ENCODE data around the gene PLCB3. TPM values are rescaled to one million over a fixed set of nuclear protein-coding genes. Genes with fewer than 3 reads are reported as not detected.

PLCB3 gene
- total RNA-seq, 1 donor: 25.3 TPM

GRCh38 chr11:64264371-64264852 is 13.1 kb downstream of the PLCB3 start:
- peaks cover 47% of the 10 kb centered on the region for H3K36me3 ChIP-seq (ENCODE audit: insufficient read depth, low read length)

GRCh38 chr11:64265176-64266160 is 14.1 kb downstream of the PLCB3 start:
- peaks cover 31% of the 10 kb centered on the region for H3K4me1 ChIP-seq (ENCODE audit: insufficient read depth, low read length)
- no peaks in the 10 kb centered on the region for H4K20me1 ChIP-seq (ENCODE audit: insufficient read depth, low read length)
- no peak overlapping the region for H3K4me3 ChIP-seq (ENCODE audit: insufficient read depth, low read length)
- no peaks in the 10 kb centered on the region for H3K9me3 ChIP-seq (ENCODE audit: low read depth, low read length)
- peaks cover 41% of the 10 kb centered on the region for H3K36me3 ChIP-seq (ENCODE audit: insufficient read depth, low read length)
- no peak overlapping the region for H3K4me2 ChIP-seq (ENCODE audit: insufficient read depth, low read length)
- no peak overlapping the region for H2AFZ ChIP-seq (ENCODE audit: low read length)
- DNase-seq (ENCODE audit: insufficient read length, low spot score, missing footprints): peak; percentile 55
- no peaks in the 10 kb centered on the region for H3K27me3 ChIP-seq (ENCODE audit: insufficient read depth, low read length)
- H3K27ac ChIP-seq (ENCODE audit: low read depth, low read length): no peak overlapping the region
- H3K79me2 ChIP-seq (ENCODE audit: insufficient read depth, low read length): no peaks in the 10 kb centered on the region
- no peak for TF ChIP-seq CTCF (IDR thresholded peaks at IDR 0.05; ENCODE audit: extremely low read depth, low read depth, low read length)

More at GRCh38 chr11:64264371-64264852, 13.1 kb downstream of the PLCB3 start:
- Histone ChIP-seq H3K4me1 (ENCODE audit: insufficient read depth, low read length) (peaks cover 26% of the 10 kb centered on the region), H3K4me3 (ENCODE audit: insufficient read depth, low read length) (no peak overlapping the region), H3K27me3 (ENCODE audit: insufficient read depth, low read length) (no peaks in the 10 kb centered on the region), H3K79me2 (ENCODE audit: insufficient read depth, low read length) (no peaks in the 10 kb centered on the region), H4K20me1 (ENCODE audit: insufficient read depth, low read length) (no peaks in the 10 kb centered on the region), H3K9me3 (ENCODE audit: low read depth, low read length) (no peaks in the 10 kb centered on the region), H3K27ac (ENCODE audit: low read depth, low read length) (no peak overlapping the region), H2AFZ (ENCODE audit: low read length) (no peak overlapping the region), H3K4me2 (ENCODE audit: insufficient read depth, low read length) (no peak overlapping the region)
- TF ChIP-seq CTCF (IDR thresholded peaks at IDR 0.05; ENCODE audit: extremely low read depth, low read depth, low read length): no peak
- peak; percentile 86 for DNase-seq (ENCODE audit: insufficient read length, low spot score, missing footprints)

- H3K79me2 ChIP-seq (ENCODE audit: insufficient read depth, low read length): no peaks in the 10 kb centered on the region
- peak; percentile 85 for DNase-seq (ENCODE audit: insufficient read length, low spot score, missing footprints)
- H4K20me1 ChIP-seq (ENCODE audit: insufficient read depth, low read length): no peaks in the 10 kb centered on the region
- peaks cover 33% of the 10 kb centered on the region for H3K4me1 ChIP-seq (ENCODE audit: insufficient read depth, low read length)
- no peak overlapping the region for H3K4me2 ChIP-seq (ENCODE audit: insufficient read depth, low read length)
- no peaks in the 10 kb centered on the region for H3K9me3 ChIP-seq (ENCODE audit: low read depth, low read length)
- TF ChIP-seq CTCF (IDR thresholded peaks at IDR 0.05; ENCODE audit: extremely low read depth, low read depth, low read length): no peak
- H3K27ac ChIP-seq (ENCODE audit: low read depth, low read length): no peak overlapping the region
- no peaks in the 10 kb centered on the region for H3K27me3 ChIP-seq (ENCODE audit: insufficient read depth, low read length)
- no peak overlapping the region for H2AFZ ChIP-seq (ENCODE audit: low read length)
- peaks cover 41% of the 10 kb centered on the region for H3K36me3 ChIP-seq (ENCODE audit: insufficient read depth, low read length)
- H3K4me3 ChIP-seq (ENCODE audit: insufficient read depth, low read length): no peak overlapping the region
Observed at GRCh38 chr11:64266339-64266738, 15.0 kb downstream of the PLCB3 start.
